GM18909 (cell line): Measurements from ENCODE around the gene SPEM1.
A peak's percentile ranks its signal among the peaks of the same experiment; 100 is the strongest.

Experiments
- ATAC-seq: cut with Tn5 transposase; IDR thresholded peaks from one replicate; pipeline ENCODE4 v1.9.1; 2021; ENCODE audit warnings: mild to moderate bottlenecking; ENCODE audit not compliant: unreplicated experiment, poor library complexity

SPEM1 gene

GRCh38 chr17:7419819-7420610 lies at the start of gene SPEM1:
Gene SPEM1, plus strand, starts transcription at chr17:7420324. Its CDS starts 61 bp downstream, at chr17:7420385.
- no peak for ATAC-seq

- ATAC-seq = no peak
These were observed 49.3 kb upstream of the SPEM1 start for GRCh38 chr17:7370853-7371252.

GRCh38 chr17:7374353-7374752 lies 45.8 kb upstream of the SPEM1 start:
- ATAC-seq = no peak

GRCh38 chr17:7379134-7379533 lies 41.0 kb upstream of the SPEM1 start:
- no peak for ATAC-seq

DNA sequence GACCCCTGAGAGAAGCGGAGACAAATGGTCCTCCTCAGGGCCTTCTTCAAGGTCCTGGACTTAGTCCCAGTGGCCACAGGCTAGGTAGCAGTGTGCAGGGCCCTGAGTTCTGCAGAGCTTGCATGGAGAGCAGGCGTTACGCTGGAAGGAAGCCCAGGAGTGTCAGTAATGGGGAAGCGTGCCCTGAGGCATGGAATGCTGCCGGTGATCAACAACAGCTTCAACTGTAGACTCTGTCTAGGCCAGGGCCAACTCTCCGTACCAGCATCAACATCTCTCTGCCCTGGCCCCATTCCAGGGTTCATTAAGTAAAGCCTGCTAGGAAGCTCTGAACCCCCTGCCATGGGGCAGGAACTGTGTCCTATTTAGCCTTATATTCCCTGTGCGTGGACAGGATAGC lies 39.8 kb upstream of the SPEM1 start:
- no peak for ATAC-seq

- no peak for ATAC-seq
These were observed 39.1 kb upstream of the SPEM1 start, which contains the start of gene TNK1 for GRCh38 chr17:7380855-7381683. Gene TNK1, plus strand, starts transcription at chr17:7381089. Its CDS starts 1,838 bp downstream, at chr17:7382927.

DNA sequence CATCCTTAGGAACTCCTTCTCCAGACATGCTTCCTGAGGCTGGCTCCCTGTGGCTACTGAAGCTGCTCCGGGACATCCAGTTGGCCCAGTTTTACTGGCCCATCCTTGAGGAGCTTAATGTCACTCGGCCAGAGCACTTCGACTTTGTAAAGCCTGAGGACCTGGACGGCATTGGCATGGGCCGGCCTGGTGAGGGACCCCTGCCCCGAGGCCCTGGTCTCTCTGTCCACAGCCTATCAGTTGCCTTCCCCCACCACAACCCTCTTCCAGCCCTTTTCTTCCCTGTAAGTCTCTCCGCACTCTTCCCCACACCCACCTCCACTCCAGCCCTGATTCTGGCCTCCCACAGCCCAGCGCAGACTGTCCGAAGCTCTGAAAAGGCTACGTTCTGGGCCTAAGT lies 37.2 kb upstream of the SPEM1 start:
- ATAC-seq = no peak

- no peak for ATAC-seq
These were observed 36.8 kb upstream of the SPEM1 start for GRCh38 chr17:7383371-7383741.

GRCh38 chr17:7383742-7384488 lies 36.2 kb upstream of the SPEM1 start:
- no peak for ATAC-seq

GRCh38 chr17:7384489-7385081 lies 35.5 kb upstream of the SPEM1 start:
- ATAC-seq = no peak

GRCh38 chr17:7388856-7389255 lies 31.3 kb upstream of the SPEM1 start:
- no peak for ATAC-seq

GRCh38 chr17:7389924-7390910 lies 29.9 kb upstream of the SPEM1 start:
- no peak for ATAC-seq

GRCh38 chr17:7391307-7391706 lies 28.8 kb upstream of the SPEM1 start:
- no peak for ATAC-seq

DNA sequence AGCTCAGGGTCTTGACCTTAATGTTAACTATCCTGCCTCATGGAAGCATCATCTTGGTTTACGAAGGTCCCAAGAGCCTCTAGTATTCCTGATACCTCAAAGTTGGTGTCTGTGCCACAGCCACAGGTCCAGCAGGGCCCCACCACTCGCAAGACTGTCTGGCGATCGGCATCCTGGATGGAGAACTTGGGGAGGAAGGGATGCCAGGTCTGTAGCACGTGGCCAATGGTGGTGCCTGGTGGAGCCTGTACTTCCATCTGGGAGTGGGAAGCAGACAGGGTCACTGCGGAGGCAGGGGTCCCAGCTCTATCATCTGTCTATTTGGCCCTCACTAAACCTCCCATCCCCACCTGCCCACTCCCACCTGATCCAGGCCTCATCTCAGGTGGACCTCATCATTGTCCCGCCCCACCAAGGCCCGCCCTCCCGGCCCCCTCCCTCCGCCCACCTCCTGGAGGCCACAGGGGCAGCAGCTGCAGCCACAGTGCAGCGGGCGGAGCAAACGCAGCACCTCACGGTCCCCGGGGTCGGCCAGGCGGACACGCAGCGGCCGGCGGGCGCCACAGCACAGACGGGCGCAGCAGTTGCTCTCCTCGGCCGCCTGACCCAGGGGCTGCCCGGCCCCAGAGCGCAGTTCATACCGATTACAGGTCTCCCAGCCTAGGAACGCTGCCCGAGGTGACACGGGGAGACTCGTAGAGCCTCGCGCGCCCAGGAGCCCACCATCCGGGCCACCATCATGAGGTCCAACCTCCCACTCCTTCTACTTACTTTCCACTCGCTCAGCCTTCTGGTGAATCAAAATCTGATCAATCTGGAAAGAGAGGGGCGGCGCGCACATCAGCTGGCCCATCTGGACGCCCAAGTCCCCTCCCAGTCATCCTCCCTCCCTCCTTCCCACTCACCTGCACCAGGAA lies 27.2 kb upstream of the SPEM1 start:
- no peak for ATAC-seq

DNA sequence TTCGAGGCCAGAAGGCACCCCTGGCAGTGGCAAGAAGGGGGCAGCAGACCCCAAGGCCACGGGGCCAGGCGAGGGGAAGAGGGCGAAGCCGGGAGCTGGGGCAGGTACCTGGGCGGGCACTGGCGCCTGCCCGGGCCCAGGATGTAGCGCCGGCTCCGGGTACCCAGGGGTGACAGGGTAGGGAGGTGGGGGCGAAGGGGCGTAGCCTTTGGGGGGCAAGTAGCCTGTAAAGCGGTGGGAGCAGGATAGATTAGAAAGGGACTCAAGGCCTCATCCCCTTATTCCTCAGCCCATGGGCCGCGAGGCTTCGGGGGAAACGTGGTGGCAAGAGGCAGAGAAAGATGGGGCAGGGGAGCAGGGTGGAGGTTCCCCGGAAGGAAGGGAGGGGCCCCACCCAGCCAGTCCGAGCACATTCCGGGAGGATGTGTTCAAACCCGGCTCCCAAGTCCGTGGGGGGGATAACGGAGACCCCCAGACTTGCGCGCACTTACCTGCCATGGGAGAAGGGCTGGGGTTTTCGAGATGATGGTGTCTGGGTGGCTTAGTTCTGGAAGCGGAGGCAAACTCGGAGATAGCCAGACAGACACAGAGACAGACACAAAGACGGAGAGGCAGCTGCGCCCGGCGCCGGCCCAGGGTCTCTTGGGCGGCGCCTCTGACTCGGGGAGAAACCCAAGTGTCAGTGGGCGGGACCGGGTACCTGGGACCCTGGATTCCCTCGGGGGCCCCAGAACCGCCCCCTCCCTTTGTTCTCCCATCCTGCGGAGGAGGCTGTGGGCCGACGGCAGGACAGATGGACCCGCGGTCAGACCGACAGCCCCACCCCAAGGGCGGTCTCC lies 26.3 kb upstream of the SPEM1 start:
- ATAC-seq = peak; percentile 51

- ATAC-seq = peak; percentile 80
These were observed 25.5 kb upstream of the SPEM1 start, which contains the start of gene PLSCR3 for GRCh38 chr17:7394452-7395191. Gene PLSCR3, minus strand, starts transcription at chr17:7394525. Its CDS starts 415 bp downstream, at chr17:7394110.

DNA sequence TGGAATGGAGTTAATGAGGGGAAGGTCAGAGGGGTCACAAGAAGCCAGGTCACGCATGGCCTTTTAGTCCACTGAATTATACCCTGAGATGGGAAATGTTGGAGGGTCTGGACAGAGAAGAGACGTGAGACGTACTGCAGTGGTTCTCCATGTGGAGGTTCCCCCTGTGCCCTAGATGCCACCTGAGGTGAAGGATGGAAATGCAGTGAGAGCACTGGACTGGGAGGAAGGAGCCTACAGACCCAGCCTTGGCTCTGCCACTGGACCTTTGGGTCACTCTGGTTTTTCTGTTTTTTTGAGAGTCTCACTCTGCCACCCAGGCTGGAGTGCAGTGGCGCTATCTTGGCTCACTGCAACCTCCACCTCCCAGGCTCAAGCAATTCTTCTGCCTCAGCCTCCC lies 24.0 kb upstream of the SPEM1 start:
- ATAC-seq = no peak
